Stomach (tissue), 4 donors: ENCODE data around the gene TPO.

Experiments
- EP300 ChIP-seq: sonication (generic); formaldehyde crosslinking; IDR thresholded peaks from one replicate; pipeline ENCODE4 v1.6.1; 2017; ENCODE audit warnings: antibody characterized with exemption
- POLR2A ChIP-seq, 4 donors: fragments of 450-650 bp; IDR thresholded peaks; one replicate each; pipeline ENCODE4 v1.6.1; 2016; ENCODE audit warnings: antibody characterized with exemption in 4 of 4, control low read depth in 2 of 4, mild to moderate bottlenecking in 1 of 4, moderate library complexity in 1 of 4
- POLR2AphosphoS5 ChIP-seq, 3 donors: sonication (generic); formaldehyde crosslinking; IDR thresholded peaks; one replicate each; pipeline ENCODE4 v1.6.1; 2016; ENCODE audit warnings: antibody characterized with exemption in 3 of 3
- TF ChIP-seq, protein P1 (sequence below), 7 experiments: fragments of 450-650 bp in 4 of 7; fragments of 200-600 bp in 3 of 7; sonication (generic) in 3 of 7; IDR thresholded peaks; one replicate each; pipeline ENCODE4 v1.5.1; 2016 to 2019; ENCODE audit warnings: antibody characterized with exemption in 7 of 7, control low read depth in 2 of 7, mild to moderate bottlenecking in 1 of 7

DNA sequence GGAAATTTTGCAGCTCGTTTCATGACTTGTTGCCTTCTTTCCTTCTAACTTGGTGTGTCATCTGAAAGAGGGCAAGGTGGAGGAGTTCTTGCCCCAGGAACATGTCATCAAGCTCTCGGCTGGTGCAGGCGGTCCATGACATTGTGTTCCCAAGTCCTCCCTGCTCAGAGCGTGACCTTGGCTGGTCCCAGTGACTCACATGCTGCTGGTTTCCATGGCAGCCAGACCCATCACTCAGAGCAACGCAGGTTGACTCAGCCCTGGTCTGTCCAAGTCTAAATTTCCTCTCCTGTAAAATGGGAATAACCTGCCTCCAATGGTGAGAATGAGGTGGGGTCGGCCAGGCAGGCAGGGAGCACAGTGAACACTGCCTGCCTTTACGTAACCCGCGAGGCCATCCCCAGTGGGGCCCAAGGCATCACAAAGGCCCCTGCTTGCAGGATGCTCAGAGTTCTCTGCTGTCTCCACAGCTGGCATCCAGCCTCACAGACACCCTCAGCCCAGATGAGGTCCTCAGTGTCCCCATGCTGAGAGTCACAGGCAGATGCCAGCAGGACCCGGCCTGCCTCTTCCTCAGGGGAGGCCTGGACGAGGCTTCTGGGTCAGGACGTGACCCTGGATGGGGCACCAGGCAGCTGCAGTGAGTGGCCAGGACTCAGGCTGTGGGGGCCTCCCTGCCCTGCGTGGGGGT lies 143.7 kb downstream of the TPO start:
- TF ChIP-seq POLR2A (IDR thresholded peaks at IDR 0.05), result no peak
- TF ChIP-seq, protein P1, sequence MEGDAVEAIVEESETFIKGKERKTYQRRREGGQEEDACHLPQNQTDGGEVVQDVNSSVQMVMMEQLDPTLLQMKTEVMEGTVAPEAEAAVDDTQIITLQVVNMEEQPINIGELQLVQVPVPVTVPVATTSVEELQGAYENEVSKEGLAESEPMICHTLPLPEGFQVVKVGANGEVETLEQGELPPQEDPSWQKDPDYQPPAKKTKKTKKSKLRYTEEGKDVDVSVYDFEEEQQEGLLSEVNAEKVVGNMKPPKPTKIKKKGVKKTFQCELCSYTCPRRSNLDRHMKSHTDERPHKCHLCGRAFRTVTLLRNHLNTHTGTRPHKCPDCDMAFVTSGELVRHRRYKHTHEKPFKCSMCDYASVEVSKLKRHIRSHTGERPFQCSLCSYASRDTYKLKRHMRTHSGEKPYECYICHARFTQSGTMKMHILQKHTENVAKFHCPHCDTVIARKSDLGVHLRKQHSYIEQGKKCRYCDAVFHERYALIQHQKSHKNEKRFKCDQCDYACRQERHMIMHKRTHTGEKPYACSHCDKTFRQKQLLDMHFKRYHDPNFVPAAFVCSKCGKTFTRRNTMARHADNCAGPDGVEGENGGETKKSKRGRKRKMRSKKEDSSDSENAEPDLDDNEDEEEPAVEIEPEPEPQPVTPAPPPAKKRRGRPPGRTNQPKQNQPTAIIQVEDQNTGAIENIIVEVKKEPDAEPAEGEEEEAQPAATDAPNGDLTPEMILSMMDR (IDR thresholded peaks at IDR 0.05), result no peak
- no peak for TF ChIP-seq POLR2AphosphoS5 (IDR thresholded peaks at IDR 0.05)
- TF ChIP-seq EP300, result no peak
